Spleen (tissue), 11 donors: Measurements from ENCODE around the gene STK39. TPM values are rescaled to one million over a fixed set of nuclear protein-coding genes. Genes with fewer than 3 reads are reported as not detected.

Experiments used
- DNase-seq: peaks from one replicate; pipeline ENCODE4 v3.0.0-alpha.2; 2020
- H3K27ac ChIP-seq, 8 donors: fragments of 200-600 bp; sonication (generic) in 7 of 8; 1 replicate in 4 of 8; 2 replicates in 4 of 8; pipeline versions ENCODE4 v1.5.0 to v1.8.0; 2016 to 2021; ENCODE audit warnings: inconsistent platforms in 4 of 8, mild to moderate bottlenecking in 4 of 8, moderate library complexity in 1 of 8
- H3K27me3 ChIP-seq, 7 donors: fragments of 200-600 bp; sonication (generic) in 6 of 7; replicated peaks in 1 of 7; 1 replicate in 4 of 7; 2 replicates in 3 of 7; pipeline versions ENCODE4 v1.5.0 to v1.8.0; 2016 to 2021; ENCODE audit warnings: inconsistent platforms in 3 of 7, mild to moderate bottlenecking in 1 of 7
- H3K36me3 ChIP-seq, 6 donors: fragments of 200-600 bp; sonication (generic) in 5 of 6; 1 replicate in 4 of 6; 2 replicates in 2 of 6; pipeline versions ENCODE4 v1.5.0 to v1.8.0; 2016 to 2021; ENCODE audit warnings: inconsistent platforms in 2 of 6
- H3K4me1 ChIP-seq, 6 donors: fragments of 200-600 bp; sonication (generic) in 5 of 6; 1 replicate in 3 of 6; 2 replicates in 3 of 6; pipeline versions ENCODE4 v1.5.0 to v1.8.0; 2016 to 2021; ENCODE audit warnings: inconsistent platforms in 3 of 6
- H3K4me3 ChIP-seq, 8 donors: fragments of 200-600 bp; sonication (generic) in 7 of 8; 1 replicate in 4 of 8; 2 replicates in 4 of 8; pipeline versions ENCODE4 v1.5.0 to v1.8.0; 2016 to 2021; ENCODE audit warnings: inconsistent platforms in 4 of 8, mild to moderate bottlenecking in 4 of 8, moderate library complexity in 2 of 8
- H3K9me3 ChIP-seq, 8 donors: fragments of 200-600 bp; sonication (generic) in 7 of 8; 1 replicate in 4 of 8; 2 replicates in 4 of 8; pipeline versions ENCODE4 v1.5.0 to v1.8.0; 2016 to 2021; ENCODE audit warnings: inconsistent platforms in 4 of 8
- CTCF ChIP-seq, 11 experiments: fragments of 200-600 bp in 7 of 11; fragments of 450-650 bp in 4 of 11; sonication (generic) in 4 of 11; IDR thresholded peaks in 8 of 11; conservative IDR thresholded peaks in 3 of 11; 1 replicate in 7 of 11; 2 replicates in 4 of 11; pipeline versions ENCODE4 v1.4.0 to v1.8.0; 2016 to 2021; ENCODE audit warnings: antibody characterized with exemption in 11 of 11, inconsistent platforms in 4 of 11, mild to moderate bottlenecking in 1 of 11
- POLR2A ChIP-seq, 3 donors: fragments of 450-650 bp; IDR thresholded peaks; one replicate each; pipeline ENCODE4 v1.5.1; 2017; ENCODE audit warnings: antibody characterized with exemption in 3 of 3, mild to moderate bottlenecking in 1 of 3
- POLR2AphosphoS5 ChIP-seq, 3 donors: sonication (generic); formaldehyde crosslinking; IDR thresholded peaks; one replicate each; pipeline ENCODE4 v1.5.1; 2017; ENCODE audit warnings: antibody characterized with exemption in 3 of 3
- WGBS, 5 donors: extraction: QIAGEN DNeasy Blood & Tissue Kit in 3 of 5; methylation state at CpG; one replicate each; pipeline versions ENCODE4 v1.1.5 to v1.1.7; 2013 to 2018; 5-methylcytosine and 5-hydroxymethylcytosine counted together
- intact Hi-C: fragments of 100-400 bp; cut with DNase I; formaldehyde crosslinking; loops from one replicate; pipeline ENCODE4 v1.15.0; 2023; ENCODE audit warnings: low total_unique reads
- polyA plus RNA-seq, 3 donors: library from polyadenylated mRNA; stranded (reverse); fragments of 200-250 nt; gene quantifications; one replicate each; pipeline ENCODE4 v1.2.1, GENCODE V29; 2013
- total RNA-seq, 7 donors: library from RNA; depleted of rRNA in 3 of 7; stranded (reverse); fragments of >200 nt in 3 of 7; fragmentation: NEBNext Ultra II Directional in 4 of 7; extraction: Animal tissue kit (Norgen Biotek cat#: 25700) in 4 of 7; gene quantifications; one replicate each; pipeline versions ENCODE4 v1.1.0 to v1.2.1, GENCODE V29; 2016 to 2021
- donor health status: healthy with polysubstance abuse.
- donor health status: DM: no; HTN: no; CAD: no; lungs with moderate emphysema.
- donor health status: DM: no; HTN: no; CAD: no.
- donor health status: Bipolar disorder and iron deficiency.
- donor health status: healthy.
- donor health status: DM: no; HTN: no; CAD: no.
- donor health status: DM: yes; HTN: yes; CAD: no.

STK39 gene
- total and polyA plus RNA-seq, 10 donors = 8.6 to 17.8 (median 11.0) TPM

- 92 to 98% (median 95%) methylated on average over 5 of the region's 5 CpGs for WGBS, 5 donors
- intact Hi-C loops = no loop called here
- TF ChIP-seq CTCF (IDR thresholded peaks at IDR 0.05 in 8 of 11, conservative IDR thresholded peaks at IDR 0.05 in 3 of 11) (no peak), POLR2AphosphoS5 (IDR thresholded peaks at IDR 0.05) (no peak), POLR2A (IDR thresholded peaks at IDR 0.05) (no peak)
Observed at GRCh38 chr2:167981945-167982344, 265.4 kb downstream of the STK39 start.

GRCh38 chr2:167980439-167980838 is 267.0 kb downstream of the STK39 start:
- intact Hi-C loops = no loop called here
- Histone ChIP-seq H3K27ac (no peak overlapping the region), H3K27me3 (no peaks in the 10 kb centered on the region), H3K36me3 (peaks cover 0 to 22% (median 2%) of the 10 kb centered on the region in 6 donors), H3K4me3 (no peak overlapping the region), H3K9me3 (peaks cover 0 to 3% (median 0%) of the 10 kb centered on the region in 8 donors), H3K4me1 (no peaks in the 10 kb centered on the region)
- TF ChIP-seq CTCF (IDR thresholded peaks at IDR 0.05 in 8 of 11, conservative IDR thresholded peaks at IDR 0.05 in 3 of 11) (no peak), POLR2AphosphoS5 (IDR thresholded peaks at IDR 0.05) (no peak), POLR2A (IDR thresholded peaks at IDR 0.05) (no peak)
- 90 to 97% (median 93%) methylated on average over 4 of the region's 4 CpGs for WGBS, 5 donors
- DNase-seq = no peak

More at GRCh38 chr2:167981945-167982344, 265.4 kb downstream of the STK39 start:
- Histone ChIP-seq H3K4me1 (no peaks in the 10 kb centered on the region), H3K27ac (no peak overlapping the region), H3K27me3 (no peaks in the 10 kb centered on the region), H3K36me3 (peaks cover 0 to 16% (median 2%) of the 10 kb centered on the region in 6 donors), H3K4me3 (no peak overlapping the region), H3K9me3 (no peaks in the 10 kb centered on the region)
- DNase-seq = no peak

GRCh38 chr2:167972746-167973145 is 274.6 kb downstream of the STK39 start:
- Histone ChIP-seq H3K27me3 (no peaks in the 10 kb centered on the region), H3K27ac (no peak overlapping the region), H3K4me1 (no peaks in the 10 kb centered on the region), H3K9me3 (peaks cover 6 to 43% (median 30%) of the 10 kb centered on the region in 8 donors), H3K36me3 (peaks cover 0 to 35% (median 2%) of the 10 kb centered on the region in 6 donors), H3K4me3 (no peak overlapping the region)
- TF ChIP-seq POLR2A (IDR thresholded peaks at IDR 0.05) (no peak), CTCF (IDR thresholded peaks at IDR 0.05 in 8 of 11, conservative IDR thresholded peaks at IDR 0.05 in 3 of 11) (no peak), POLR2AphosphoS5 (IDR thresholded peaks at IDR 0.05) (no peak)
- no peak for DNase-seq
- intact Hi-C loops = no loop called here

- H3K27me3 ChIP-seq = no peaks in the 10 kb centered on the region
- no peak for DNase-seq
- no peak for TF ChIP-seq POLR2AphosphoS5 (IDR thresholded peaks at IDR 0.05)
- no peak for TF ChIP-seq POLR2A (IDR thresholded peaks at IDR 0.05)
- TF ChIP-seq CTCF (IDR thresholded peaks at IDR 0.05 in 8 of 11, conservative IDR thresholded peaks at IDR 0.05 in 3 of 11) = no peak
- intact Hi-C loops = no loop called here
- H3K4me3 ChIP-seq = no peak overlapping the region
- H3K36me3 ChIP-seq = peaks cover 0 to 35% (median 2%) of the 10 kb centered on the region in 6 donors
- H3K4me1 ChIP-seq = no peaks in the 10 kb centered on the region
- WGBS, 5 donors = 89 to 99% (median 97%) methylated on average over 1 of the region's 1 CpG
- H3K9me3 ChIP-seq = peaks cover 6 to 43% (median 30%) of the 10 kb centered on the region in 8 donors
- H3K27ac ChIP-seq = no peak overlapping the region
Observed at GRCh38 chr2:167972020-167972419, 275.4 kb downstream of the STK39 start.
